WTC11 (cell line): ENCODE data around the gene GPC5. TPM values are rescaled to one million over a fixed set of nuclear protein-coding genes. Genes with fewer than 3 reads are reported as not detected.

ENCODE experiments used
- ATAC-seq: fragments of 200-7000 bp; cut with Tn5 transposase; 2 replicates; pipeline ENCODE4 v1.10.0; 2021; ENCODE audit warnings: mild to moderate bottlenecking, moderate library complexity
- CTCF ChIA-PET: fragments of 300-600 bp; sonication (Branson Sonifier 250); formaldehyde crosslinking; loops from one replicate; lab custom pipeline; 2021; ENCODE audit warnings: antibody characterized with exemption; lab: Charles Lee
- POLR2A ChIA-PET: fragments of 350-600 bp; sonication (Branson Sonifier 250); formaldehyde crosslinking; loops from one replicate; lab custom pipeline; 2021; ENCODE audit warnings: antibody characterized with exemption; lab: Charles Lee
- DNase-seq: peaks from one replicate; pipeline ENCODE4 v3.0.0; 2021; ENCODE audit warnings: low spot score
- H3K27ac Mint-ChIP-seq: 2 replicates; pipeline ENCODE4 v1.8.0; 2021; ENCODE audit warnings: mixed read lengths
- H3K27me3 Mint-ChIP-seq: 2 replicates; pipeline ENCODE4 v1.8.0; 2021; ENCODE audit warnings: low read depth, mild to moderate bottlenecking, moderate library complexity, mixed read lengths
- H3K36me3 Mint-ChIP-seq: 2 replicates; pipeline ENCODE4 v1.8.0; 2021; ENCODE audit warnings: mixed read lengths
- H3K4me1 Mint-ChIP-seq: 2 replicates; pipeline ENCODE4 v1.8.0; 2022; ENCODE audit warnings: mixed read lengths
- H3K4me3 Mint-ChIP-seq: 2 replicates; pipeline ENCODE4 v1.8.0; 2021; ENCODE audit warnings: mild to moderate bottlenecking, moderate library complexity, mixed read lengths
- H3K9me3 Mint-ChIP-seq: 2 replicates; pipeline ENCODE4 v1.8.0; 2021; ENCODE audit warnings: mixed read lengths
- ATF6 ChIP-seq: sonication (generic); formaldehyde crosslinking; IDR thresholded peaks from 2 replicates; pipeline ENCODE4 v1.8.1; 2023; ENCODE audit warnings: mild to moderate bottlenecking, missing genetic modification reagents
- FOXK1 ChIP-seq: sonication (generic); formaldehyde crosslinking; IDR thresholded peaks from 2 replicates; pipeline ENCODE4 v1.8.0; 2022; ENCODE audit warnings: mild to moderate bottlenecking, moderate library complexity, missing genetic modification reagents
- FOXP1 ChIP-seq: sonication (generic); formaldehyde crosslinking; IDR thresholded peaks from 2 replicates; pipeline ENCODE4 v1.8.0; 2022; ENCODE audit warnings: missing genetic modification reagents, mild to moderate bottlenecking, moderate library complexity, borderline replicate concordance
- HMGA2 ChIP-seq: fragments of 250-450 bp; sonication (Bioruptor Pico); IDR thresholded peaks from 2 replicates; pipeline ENCODE4 v1.4.0; 2021; ENCODE audit warnings: mild to moderate bottlenecking, moderate library complexity
- IRF2 ChIP-seq: sonication (generic); formaldehyde crosslinking; IDR thresholded peaks from 2 replicates; pipeline ENCODE4 v1.8.0; 2022; ENCODE audit warnings: low read depth, missing genetic modification reagents, borderline replicate concordance
- JAZF1 ChIP-seq: fragments of 250-450 bp; sonication (Bioruptor Pico); IDR thresholded peaks from 2 replicates; pipeline ENCODE4 v1.9.0; 2021; ENCODE audit warnings: moderate library complexity, mild to moderate bottlenecking, inconsistent platforms
- JUN ChIP-seq: sonication (generic); formaldehyde crosslinking; IDR thresholded peaks from 2 replicates; pipeline ENCODE4 v1.8.0; 2023; ENCODE audit warnings: mild to moderate bottlenecking, missing genetic modification reagents
- MYBL2 ChIP-seq: sonication (generic); formaldehyde crosslinking; IDR thresholded peaks from 2 replicates; pipeline ENCODE4 v1.8.1; 2023; ENCODE audit warnings: mild to moderate bottlenecking, moderate library complexity, missing genetic modification reagents
- NFE2L1 ChIP-seq: sonication (generic); formaldehyde crosslinking; IDR thresholded peaks from 2 replicates; pipeline ENCODE4 v1.8.1; 2023; ENCODE audit warnings: missing genetic modification reagents
- NR3C1 ChIP-seq: sonication (generic); formaldehyde crosslinking; conservative IDR thresholded peaks from 2 replicates; pipeline ENCODE4 v1.8.1; 2023; ENCODE audit warnings: low read depth, mild to moderate bottlenecking, missing genetic modification reagents
- OVOL2 ChIP-seq: fragments of 250-450 bp; sonication (Bioruptor Pico); IDR thresholded peaks from 2 replicates; pipeline ENCODE4 v1.9.0; 2021; ENCODE audit warnings: mild to moderate bottlenecking, borderline replicate concordance
- SMAD3 ChIP-seq: sonication (generic); formaldehyde crosslinking; IDR thresholded peaks from 2 replicates; pipeline ENCODE4 v1.8.0; 2022; ENCODE audit warnings: missing genetic modification reagents, mild to moderate bottlenecking, borderline replicate concordance
- TCF7 ChIP-seq: sonication (generic); formaldehyde crosslinking; IDR thresholded peaks from 2 replicates; pipeline ENCODE4 v1.8.0; 2022; ENCODE audit warnings: mild to moderate bottlenecking, low read depth, missing genetic modification reagents, moderate library complexity
- TEAD4 ChIP-seq: sonication (generic); formaldehyde crosslinking; IDR thresholded peaks from 2 replicates; pipeline ENCODE4 v1.8.0; 2022; ENCODE audit warnings: mild to moderate bottlenecking, missing genetic modification reagents
- ZBTB21 ChIP-seq: sonication (generic); formaldehyde crosslinking; IDR thresholded peaks from 2 replicates; pipeline ENCODE4 v1.8.1; 2023; ENCODE audit warnings: mild to moderate bottlenecking, missing genetic modification reagents, borderline replicate concordance
- ZNF121 ChIP-seq: sonication (generic); formaldehyde crosslinking; IDR thresholded peaks from 2 replicates; pipeline ENCODE4 v1.8.0; 2023; ENCODE audit warnings: missing genetic modification reagents
- ZNF138 ChIP-seq: sonication (generic); formaldehyde crosslinking; conservative IDR thresholded peaks from 2 replicates; pipeline ENCODE4 v1.8.1; 2022; ENCODE audit warnings: mild to moderate bottlenecking, moderate library complexity, missing genetic modification reagents
- ZNF317 ChIP-seq: sonication (generic); formaldehyde crosslinking; IDR thresholded peaks from 2 replicates; pipeline ENCODE4 v1.8.1; 2023; ENCODE audit warnings: low read depth, mild to moderate bottlenecking, moderate library complexity, missing genetic modification reagents, borderline replicate concordance
- ZNF425 ChIP-seq: fragments of 250-450 bp; sonication (Bioruptor Pico); conservative IDR thresholded peaks from 2 replicates; pipeline ENCODE4 v1.9.0; 2021; ENCODE audit warnings: mild to moderate bottlenecking
- ZSCAN18 ChIP-seq: fragments of 250-450 bp; sonication (Bioruptor Pico); IDR thresholded peaks from 2 replicates; pipeline ENCODE4 v2.1.2; 2022; ENCODE audit warnings: mild to moderate bottlenecking, moderate library complexity
- total RNA-seq: library from RNA; stranded (reverse); gene quantifications from 3 replicates; pipeline ENCODE4 v1.2.3, GENCODE V29; 2021
- TF ChIP-seq, protein P1 (sequence below): sonication (generic); formaldehyde crosslinking; IDR thresholded peaks from 2 replicates; pipeline ENCODE4 v1.8.0; 2022; ENCODE audit warnings: mild to moderate bottlenecking, missing genetic modification reagents

Gene GPC5
- total RNA-seq, 1 experiment from 2014 or later = 0.46 TPM

DNA sequence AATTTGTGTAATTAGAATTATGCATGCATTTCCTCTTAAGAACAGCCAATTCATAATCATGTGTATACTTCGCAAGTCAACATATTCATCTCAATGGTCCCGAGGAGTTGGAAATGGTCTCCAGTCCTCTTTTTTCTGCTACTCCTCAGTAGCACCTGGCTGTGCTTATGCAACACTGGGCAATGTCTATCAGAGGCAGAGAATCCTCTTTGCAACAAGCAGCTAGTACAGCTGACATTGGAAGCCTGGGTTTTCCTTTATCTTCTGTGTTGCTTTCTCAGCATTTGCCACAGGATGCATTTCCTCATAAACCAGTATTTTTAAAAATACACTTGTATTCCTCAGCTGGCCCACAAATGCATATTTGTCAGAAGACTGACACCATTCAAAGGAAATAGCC lies 1422.9 kb downstream of the GPC5 start:
- no peaks in the 10 kb centered on the region for H3K27me3 Mint-ChIP-seq
- H3K4me1 Mint-ChIP-seq = peaks cover 21% of the 10 kb centered on the region

DNA sequence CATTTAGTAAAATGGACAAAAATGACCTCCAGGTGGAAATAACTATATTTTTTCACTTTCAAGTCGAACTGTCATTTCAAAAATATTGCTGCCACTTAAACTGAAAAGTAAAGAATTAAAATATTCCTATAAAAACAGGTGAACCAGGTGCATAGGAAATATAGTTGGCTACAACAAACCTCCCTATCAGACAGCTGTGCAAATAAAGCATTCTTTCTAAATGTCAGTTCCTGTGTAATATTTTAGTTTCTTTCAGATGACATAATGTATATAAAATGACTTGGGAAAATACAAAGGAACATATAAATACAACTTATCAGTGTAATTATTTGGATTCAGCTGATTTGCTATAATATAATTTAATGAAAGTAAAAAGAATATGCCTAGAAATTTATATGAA lies 1424.6 kb downstream of the GPC5 start:
- POLR2A ChIA-PET = no interaction called here

More for the DNA sequence above, 1422.9 kb downstream of the GPC5 start:
- POLR2A ChIA-PET = no interaction called here
- H3K4me3 Mint-ChIP-seq = no peak overlapping the region
- CTCF ChIA-PET = interaction anchor here (1.5 kb wide), 1 partner anchor 248 kb away, joined by 4 read pairs; no protein-coding TSS in a partner anchor
- TF ChIP-seq ZBTB21 (no peak), FOXP1 (no peak), OVOL2 (CRISPR knock-in tag) (no peak), ZNF317 (CRISPR knock-in tag) (peak; percentile 32; the same call in 1 of the 2 replicates)
- TF ChIP-seq, protein P1, sequence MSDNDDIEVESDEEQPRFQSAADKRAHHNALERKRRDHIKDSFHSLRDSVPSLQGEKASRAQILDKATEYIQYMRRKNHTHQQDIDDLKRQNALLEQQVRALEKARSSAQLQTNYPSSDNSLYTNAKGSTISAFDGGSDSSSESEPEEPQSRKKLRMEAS (CRISPR knock-in tag) = no peak
- TF ChIP-seq, all 79 proteins: peak for 1
- Mint-ChIP-seq H3K27ac (no peak overlapping the region), H3K9me3 (no peaks in the 10 kb centered on the region), H3K36me3 (no peaks in the 10 kb centered on the region)
- DNase-seq (no peak), ATAC-seq (peak; percentile 60)

More for the DNA sequence above, 1424.6 kb downstream of the GPC5 start:
- no peaks in the 10 kb centered on the region for H3K36me3 Mint-ChIP-seq
- TF ChIP-seq ATF6 (no peak), JUN (no peak), ZSCAN18 (CRISPR knock-in tag) (no peak), JAZF1 (no peak), ZNF138 (CRISPR knock-in tag) (no peak), ZNF121 (CRISPR knock-in tag) (no peak), MYBL2 (no peak), FOXP1 (no peak), SMAD3 (CRISPR knock-in tag) (no peak), NR3C1 (CRISPR knock-in tag) (no peak), IRF2 (no peak), NFE2L1 (CRISPR knock-in tag) (no peak), HMGA2 (CRISPR knock-in tag) (no peak), TCF7 (CRISPR knock-in tag) (no peak), ZNF425 (CRISPR knock-in tag) (no peak), ZBTB21 (no peak), TEAD4 (CRISPR knock-in tag) (no peak), FOXK1 (CRISPR knock-in tag) (no peak)
- CTCF ChIA-PET = no interaction called here
- H3K9me3 Mint-ChIP-seq = no peaks in the 10 kb centered on the region
- no peaks in the 10 kb centered on the region for H3K27me3 Mint-ChIP-seq
- H3K4me1 Mint-ChIP-seq = peaks cover 27% of the 10 kb centered on the region
- H3K4me3 Mint-ChIP-seq = no peak overlapping the region
- DNase-seq (no peak), ATAC-seq (no peak)
- H3K27ac Mint-ChIP-seq = no peak overlapping the region
